Measurements from ENCODE around the gene SH2D6. TPM values are rescaled to one million over a fixed set of nuclear protein-coding genes. Genes with fewer than 3 reads are reported as not detected.
"Not testable (repeated sequence)": the region's sequence is repeated elsewhere in the genome, so short reads cannot be mapped to it uniquely, and the experiment has no call there.

SH2D6 gene
- total and polyA plus RNA-seq, 2 donors (not counting 1 experiment from before 2014, with no cell fraction given) = 0.27 to 1.6 TPM

- Histone ChIP-seq H3K27ac (ENCODE audit: low read length in 2 of 2) (no peak overlapping the region), H3K9ac (ENCODE audit: low read length) (no peak overlapping the region), H3K79me2 (ENCODE audit: control insufficient read depth, insufficient read depth, low read length) (no peaks in the 10 kb centered on the region), H3K36me3 (replicated peaks in 1 of 2; ENCODE audit: control extremely low read depth in 1 of 2, control insufficient read depth in 1 of 2, extremely low read depth in 1 of 2, insufficient read depth in 2 of 2, low read length in 1 of 2) (no peaks in the 10 kb centered on the region), H2AFZ (ENCODE audit: insufficient read depth, low read depth, low read length, poor library complexity, severe bottlenecking) (no peak overlapping the region), H3K9me3 (ENCODE audit: control extremely low read depth in 1 of 3, control insufficient read depth in 2 of 3, insufficient read depth in 1 of 3, low read length in 2 of 3) (peaks cover 0 to 4% (median 0%) of the 10 kb centered on the region in 3 donors), H3K4me2 (replicated peaks; ENCODE audit: low read depth, low read length, poor library complexity, severe bottlenecking) (peak overlapping the region; percentile 91), H4K20me1 (ENCODE audit: control insufficient read depth, insufficient read depth, low read length, poor library complexity, severe bottlenecking) (no peaks in the 10 kb centered on the region), H3K4me1 (ENCODE audit: control insufficient read depth in 2 of 2, insufficient read depth in 2 of 2, low read length in 2 of 2) (peaks cover 30 to 40% of the 10 kb centered on the region in 2 donors), H3K27me3 (replicated peaks in 1 of 4; ENCODE audit: control extremely low read depth in 1 of 4, control insufficient read depth in 3 of 4, insufficient read depth in 4 of 4, low read length in 3 of 4) (peaks cover 0 to 3% (median 0%) of the 10 kb centered on the region in 4 experiments), H3K4me3 (ENCODE audit: control extremely low read depth in 1 of 5, extremely low read depth in 1 of 5, insufficient read depth in 1 of 5, low read depth in 2 of 5, low read length in 4 of 5) (no peak overlapping the region)
- H3K27ac Mint-ChIP-seq = peak overlapping the region; percentile 26
- no peaks in the 10 kb centered on the region for H3K27me3 Mint-ChIP-seq
- H3K4me3 Mint-ChIP-seq = peak overlapping the region; percentile 59
- CTCF ChIA-PET = interaction anchor here (2.2 to 2.4 kb wide), 3 partner anchors 19 to 112 kb away, joined by 11 to 25 read pairs (median 16); partner anchors contain the start of gene MAT2A
- TF ChIP-seq EZH2 (IDR thresholded peaks at IDR 0.05; ENCODE audit: borderline replicate concordance, insufficient read depth, low read depth, low read length, poor library complexity, severe bottlenecking) (no peak), CTCF (IDR thresholded peaks at IDR 0.05) (no peak)
- WGBS (ENCODE audit: insufficient coverage) = 100% methylated on average over 5 of the region's 6 CpGs
- no peak for ATAC-seq (ENCODE audit: low read depth)
- POLR2A ChIA-PET = interaction anchor here (1.6 to 3.0 kb wide), 3 partner anchors 18 to 100 kb away, joined by 7 to 39 read pairs (median 14); partner anchors contain the start of genes MAT2A and SH2D6
- DNase-seq = no peak
- intact Hi-C loops (cut with micrococcal nuclease) = no loop called here
- H3K9me3 Mint-ChIP-seq (ENCODE audit: insufficient read depth) = no peaks in the 10 kb centered on the region
- peaks cover 38% of the 10 kb centered on the region for H3K4me1 Mint-ChIP-seq
Observed at GRCh38 chr2:85439025-85439472, 20.5 kb downstream of the SH2D6 start.

GRCh38 chr2:85439569-85439968 is 21.1 kb downstream of the SH2D6 start:
- H3K4me2 ChIP-seq (replicated peaks; ENCODE audit: low read depth, low read length, poor library complexity, severe bottlenecking); H3K4me3 ChIP-seq (ENCODE audit: control extremely low read depth in 1 of 5, extremely low read depth in 1 of 5, insufficient read depth in 1 of 5, low read depth in 2 of 5, low read length in 4 of 5); intact Hi-C loops (cut with micrococcal nuclease); H3K9me3 ChIP-seq (ENCODE audit: control extremely low read depth in 1 of 3, control insufficient read depth in 2 of 3, insufficient read depth in 1 of 3, low read length in 2 of 3); H3K27ac ChIP-seq (ENCODE audit: low read length in 2 of 2); H3K36me3 ChIP-seq (replicated peaks in 1 of 2; ENCODE audit: control extremely low read depth in 1 of 2, control insufficient read depth in 1 of 2, extremely low read depth in 1 of 2, insufficient read depth in 2 of 2, low read length in 1 of 2); H4K20me1 ChIP-seq (ENCODE audit: control insufficient read depth, insufficient read depth, low read length, poor library complexity, severe bottlenecking); H3K9ac ChIP-seq (ENCODE audit: low read length); H3K27ac Mint-ChIP-seq; DNase-seq; H3K79me2 ChIP-seq (ENCODE audit: control insufficient read depth, insufficient read depth, low read length); ATAC-seq (ENCODE audit: low read depth); H3K27me3 Mint-ChIP-seq; H3K4me3 Mint-ChIP-seq; H3K27me3 ChIP-seq (replicated peaks in 1 of 4; ENCODE audit: control extremely low read depth in 1 of 4, control insufficient read depth in 3 of 4, insufficient read depth in 4 of 4, low read length in 3 of 4); CTCF ChIA-PET; H2AFZ ChIP-seq (ENCODE audit: insufficient read depth, low read depth, low read length, poor library complexity, severe bottlenecking); H3K9me3 Mint-ChIP-seq (ENCODE audit: insufficient read depth): not testable (repeated sequence)
- H3K4me1 ChIP-seq (ENCODE audit: control insufficient read depth in 2 of 2, insufficient read depth in 2 of 2, low read length in 2 of 2) = peaks cover 28 to 36% of the 10 kb centered on the region in 2 donors
- H3K4me1 Mint-ChIP-seq = peaks cover 36% of the 10 kb centered on the region
- WGBS (ENCODE audit: insufficient coverage) = 95% methylated on average over 6 of the region's 9 CpGs
- POLR2A ChIA-PET = interaction anchor here (3.0 kb wide), 1 partner anchor 100 kb away, joined by 39 read pairs; the partner anchor contains the start of gene MAT2A

All from B cell (primary cell).